ENCODE measurements around the gene RABAC1. TPM values are rescaled to one million over a fixed set of nuclear protein-coding genes. Genes with fewer than 3 reads are reported as not detected.
A peak's percentile ranks its signal among the peaks of the same experiment; 100 is the strongest.
"Not testable (repeated sequence)": the region's sequence is repeated elsewhere in the genome, so short reads cannot be mapped to it uniquely, and the experiment has no call there.

RABAC1 gene
- total RNA-seq, 1 experiment from 2014 or later, result 69.1 TPM

GRCh38 chr19:41939861-41940730 lies 19.0 kb downstream of the RABAC1 start:
- TF ChIP-seq SIN3A (IDR thresholded peaks at IDR 0.05; ENCODE audit: borderline replicate concordance, insufficient read depth, low read depth, low read length) (no peak), REST (IDR thresholded peaks at IDR 0.05; ENCODE audit: insufficient read depth in 1 of 2, low read depth in 2 of 2, low read length in 1 of 2) (no peak)
- intact Hi-C loops (cut with micrococcal nuclease; ENCODE audit: unreplicated experiment) (loop anchor here (10.0 kb wide), 1 partner anchor 55 kb away; the partner anchor contains the start of gene ARHGEF1), in situ Hi-C loops (cut with HindIII; ENCODE audit: low pct_unique_long_range_greater_than_20kb, low sequenced_read_pairs) (no loop called here)
- no peaks in the 10 kb centered on the region for H3K27me3 ChIP-seq (ENCODE audit: control insufficient read depth, insufficient read depth, low read length)
- POLR2A ChIA-PET, result no interaction called here
- H3K9me3 ChIP-seq (ENCODE audit: control insufficient read depth, insufficient read depth, low read depth, low read length), result no peaks in the 10 kb centered on the region
- DNase-seq (ENCODE audit: low read depth, low spot score), result no peak
- H3K36me3 ChIP-seq (ENCODE audit: control insufficient read depth, insufficient read depth, low read length), result no peaks in the 10 kb centered on the region
- H3K4me3 ChIP-seq (ENCODE audit: low read depth in 2 of 2, low read length in 2 of 2), result peak overlapping the region; percentile 39 to 48
- no peak overlapping the region for H3K27ac ChIP-seq (ENCODE audit: low read length)
- H3K4me1 ChIP-seq (ENCODE audit: control insufficient read depth, insufficient read depth, low read length), result no peaks in the 10 kb centered on the region
- ATAC-seq, result peak; percentile 56; the same call in 1 of the 2 replicates
- no TSS peak for BruUV-seq (replicated peaks)
- CTCF ChIA-PET, result no interaction called here

- DNase-seq (ENCODE audit: low read depth, low spot score); CTCF ChIA-PET; H3K36me3 ChIP-seq (ENCODE audit: control insufficient read depth, insufficient read depth, low read length); H3K9me3 ChIP-seq (ENCODE audit: control insufficient read depth, insufficient read depth, low read depth, low read length); H3K27ac ChIP-seq (ENCODE audit: low read length); BruUV-seq (replicated peaks); POLR2A ChIA-PET; H3K27me3 ChIP-seq (ENCODE audit: control insufficient read depth, insufficient read depth, low read length); H3K4me3 ChIP-seq (ENCODE audit: low read depth in 2 of 2, low read length in 2 of 2); H3K4me1 ChIP-seq (ENCODE audit: control insufficient read depth, insufficient read depth, low read length); in situ Hi-C loops (cut with HindIII; ENCODE audit: low pct_unique_long_range_greater_than_20kb, low sequenced_read_pairs); ATAC-seq: not testable (repeated sequence)
- intact Hi-C loops (cut with micrococcal nuclease; ENCODE audit: unreplicated experiment), result loop anchor here (10.0 kb wide), 1 partner anchor 54 kb away; the partner anchor contains the start of gene ARHGEF1
Observed at GRCh38 chr19:41939209-41939608, 19.9 kb downstream of the RABAC1 start.

GRCh38 chr19:41937525-41938468 lies 21.3 kb downstream of the RABAC1 start:
- intact Hi-C loops (cut with micrococcal nuclease; ENCODE audit: unreplicated experiment), result loop anchor here (10.0 kb wide), 1 partner anchor 53 kb away; the partner anchor contains the start of gene ARHGEF1
- ChIA-PET POLR2A (no interaction called here), CTCF (no interaction called here)
- Histone ChIP-seq H3K36me3 (ENCODE audit: control insufficient read depth, insufficient read depth, low read length) (no peaks in the 10 kb centered on the region), H3K27ac (ENCODE audit: low read length) (no peak overlapping the region), H3K4me1 (ENCODE audit: control insufficient read depth, insufficient read depth, low read length) (no peaks in the 10 kb centered on the region), H3K4me3 (ENCODE audit: low read depth in 2 of 2, low read length in 2 of 2) (no peak overlapping the region), H3K9me3 (ENCODE audit: control insufficient read depth, insufficient read depth, low read depth, low read length) (no peaks in the 10 kb centered on the region), H3K27me3 (ENCODE audit: control insufficient read depth, insufficient read depth, low read length) (no peaks in the 10 kb centered on the region)
- BruUV-seq (replicated peaks), result no TSS peak
- in situ Hi-C loops (cut with HindIII; ENCODE audit: low pct_unique_long_range_greater_than_20kb, low sequenced_read_pairs), result no loop called here
- ATAC-seq (0 out of 2 replicates have a peak, but pooled peaks have one; percentile 32), DNase-seq (ENCODE audit: low read depth, low spot score) (no peak)
- TF ChIP-seq TCF7L2 (IDR thresholded peaks at IDR 0.05; ENCODE audit: low read depth, low read length), result no peak
- no peak for TF ChIP-seq SIN3A (IDR thresholded peaks at IDR 0.05; ENCODE audit: borderline replicate concordance, insufficient read depth, low read depth, low read length)
- no peak for TF ChIP-seq REST (IDR thresholded peaks at IDR 0.05; ENCODE audit: insufficient read depth in 1 of 2, low read depth in 2 of 2, low read length in 1 of 2)
- TF ChIP-seq CTCF (IDR thresholded peaks at IDR 0.05), result no peak; the same call in 1 of the 2 replicates
